SK-N-SH treated with all-trans-retinoic acid at 6 μM for 48 hours (cell line): ENCODE data around the gene RXRA.

ENCODE experiments used
- GLIS3 ChIP-seq: fragments of 250-450 bp; sonication (Bioruptor Pico); IDR thresholded peaks from 2 replicates; pipeline ENCODE4 v1.5.0; 2020; ENCODE audit warnings: mild to moderate bottlenecking, moderate library complexity
- OSR1 ChIP-seq: fragments of 250-450 bp; sonication (Bioruptor Pico); IDR thresholded peaks from 2 replicates; pipeline ENCODE4 v1.8.0; 2022; ENCODE audit warnings: moderate library complexity, mild to moderate bottlenecking, inconsistent platforms
- PATZ1 ChIP-seq: fragments of 250-450 bp; sonication (Bioruptor Pico); IDR thresholded peaks from 2 replicates; pipeline ENCODE4 v1.8.0; 2020; ENCODE audit warnings: mild to moderate bottlenecking, moderate library complexity, borderline replicate concordance
- SNAI2 ChIP-seq: fragments of 250-450 bp; sonication (Bioruptor Pico); IDR thresholded peaks from 2 replicates; pipeline ENCODE4 v1.5.0; 2020; ENCODE audit warnings: mild to moderate bottlenecking, moderate library complexity
- TOX ChIP-seq: fragments of 250-450 bp; sonication (Bioruptor Pico); IDR thresholded peaks from 2 replicates; pipeline ENCODE4 v1.8.0; 2021; ENCODE audit warnings: mild to moderate bottlenecking, moderate library complexity, borderline replicate concordance
- ZNF565 ChIP-seq: fragments of 450-650 bp; formaldehyde crosslinking; conservative IDR thresholded peaks from 2 replicates; pipeline ENCODE4 v1.5.0; 2020; ENCODE audit warnings: low read depth, mild to moderate bottlenecking, moderate library complexity
- ZNF70 ChIP-seq: fragments of 450-650 bp; formaldehyde crosslinking; IDR thresholded peaks from 2 replicates; pipeline ENCODE4 v1.5.0; 2020; ENCODE audit warnings: mild to moderate bottlenecking, moderate library complexity

- TF ChIP-seq PATZ1 (CRISPR knock-in tag) (no peak), ZNF565 (CRISPR knock-in tag) (no peak), TOX (CRISPR knock-in tag) (no peak), SNAI2 (CRISPR knock-in tag) (no peak), ZNF70 (no peak), OSR1 (no peak), GLIS3 (CRISPR knock-in tag) (no peak)
These were observed 38.3 kb downstream of the RXRA start for GRCh38 chr9:134364391-134365114.
